GM19240 (cell line): ENCODE data around the gene CAD.
A peak's percentile ranks its signal among the peaks of the same experiment; 100 is the strongest.
"Not testable (repeated sequence)": the region's sequence is repeated elsewhere in the genome, so short reads cannot be mapped to it uniquely, and the experiment has no call there.

Experiments
- DNase-seq: peaks from one replicate; pipeline ENCODE4 v3.0.0; 2011; ENCODE audit warnings: low spot score; ENCODE audit not compliant: insufficient read length

CAD gene

DNA sequence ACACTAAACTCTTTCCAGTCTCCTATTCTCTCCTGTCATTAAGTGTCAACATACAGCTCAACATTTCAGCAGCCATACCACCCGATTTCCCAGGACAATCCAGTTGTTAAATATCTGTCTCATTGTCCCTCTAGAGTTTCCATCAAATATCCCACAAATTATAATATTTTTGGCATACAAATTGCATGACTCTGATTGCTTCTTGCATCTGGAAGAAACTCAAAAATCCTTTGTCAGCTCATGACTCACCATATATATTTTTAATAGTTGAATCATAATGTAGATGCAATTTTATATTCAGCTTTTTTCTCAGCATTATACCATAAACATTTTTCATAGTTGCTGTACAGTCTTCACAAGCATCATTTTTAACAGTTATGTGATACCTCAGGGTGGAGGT is 38.5 kb downstream of the CAD start:
- no peak for DNase-seq

GRCh38 chr2:27256855-27257454 is 39.8 kb downstream of the CAD start:
- no peak for DNase-seq

GRCh38 chr2:27258051-27258450 is 40.9 kb downstream of the CAD start:
- no peak for DNase-seq

- DNase-seq: no peak
These were observed 44.2 kb downstream of the CAD start for GRCh38 chr2:27261241-27261925.

- no peak for DNase-seq
These were observed 44.7 kb downstream of the CAD start for GRCh38 chr2:27261926-27262298.

GRCh38 chr2:27262379-27263286 is 45.5 kb downstream of the CAD start, which contains the start of gene SLC30A3:
Gene SLC30A3 (minus strand): TSS chr2:27263047. CDS start chr2:27262906, 141 bp downstream.
- DNase-seq: peak; percentile 78

DNA sequence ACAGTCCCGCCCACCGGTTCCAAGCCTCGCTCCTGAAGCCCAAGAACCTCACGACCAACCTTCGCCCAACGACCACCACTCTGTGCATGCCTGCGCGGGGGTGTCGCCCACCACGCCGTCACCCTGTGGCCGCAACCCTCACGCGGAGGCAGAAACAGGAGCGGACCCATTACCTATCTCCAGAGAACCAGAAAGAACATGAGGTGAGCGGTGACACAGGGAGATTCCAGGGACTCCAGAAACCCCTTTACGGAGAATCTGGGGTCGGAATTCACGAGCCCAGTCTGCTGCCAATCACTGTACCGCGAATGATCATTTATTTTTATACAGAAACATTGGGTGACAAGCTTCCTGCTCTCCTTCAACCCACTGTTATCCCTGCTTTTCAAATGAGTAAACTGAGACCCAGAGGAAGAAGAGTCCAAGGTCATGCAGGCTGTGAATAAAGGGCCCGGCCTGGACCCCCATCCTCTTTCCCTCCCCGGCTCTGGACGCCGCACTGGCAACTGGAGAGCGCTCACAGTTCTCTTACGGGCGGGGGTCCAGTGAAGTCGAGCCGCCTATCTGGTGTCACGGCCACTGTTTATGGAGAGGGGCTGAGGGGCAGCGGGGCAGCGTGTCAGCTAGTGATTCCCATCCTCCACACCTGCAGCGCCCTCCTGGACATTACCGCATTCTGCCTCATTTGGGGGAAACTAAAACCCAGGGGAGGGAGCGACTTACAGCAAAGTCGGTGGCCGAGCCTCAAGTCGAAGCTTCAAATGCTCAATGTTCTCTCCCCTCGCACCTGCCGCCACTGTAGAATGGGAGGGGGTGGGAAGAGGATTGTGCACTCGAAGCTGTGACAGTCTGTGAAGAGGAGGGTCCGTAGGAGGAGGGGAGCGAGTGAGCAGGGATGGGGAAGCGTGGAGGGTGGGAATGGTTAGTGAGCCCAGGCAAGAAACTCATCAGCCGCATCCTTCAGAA is 46.4 kb downstream of the CAD start:
- DNase-seq: no peak

DNA sequence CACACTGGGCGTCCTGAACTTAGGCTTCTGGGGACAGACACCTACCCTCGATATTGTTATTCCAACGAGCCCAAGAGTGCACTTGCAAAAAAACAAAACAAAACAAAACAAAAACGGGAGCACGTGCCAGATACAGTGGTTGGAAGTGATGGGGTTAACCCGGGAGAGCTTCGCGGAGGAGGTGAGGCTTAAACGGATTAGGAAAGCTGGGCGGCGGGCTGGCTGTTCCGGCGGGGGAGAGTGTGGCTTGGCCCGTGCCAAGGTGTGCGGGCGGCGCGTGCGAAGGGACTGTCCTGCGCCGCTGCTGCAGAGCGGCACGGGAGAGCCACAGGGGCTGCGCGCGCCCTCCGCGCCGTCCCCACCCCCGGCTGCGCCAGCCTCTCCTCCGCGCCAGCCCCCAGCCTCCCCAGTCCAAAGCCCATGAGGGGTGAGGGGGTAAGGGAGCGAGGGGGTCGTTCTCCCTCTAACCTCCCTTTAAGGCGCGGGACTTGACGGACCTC is 47.1 kb downstream of the CAD start:
- DNase-seq: no peak

DNA sequence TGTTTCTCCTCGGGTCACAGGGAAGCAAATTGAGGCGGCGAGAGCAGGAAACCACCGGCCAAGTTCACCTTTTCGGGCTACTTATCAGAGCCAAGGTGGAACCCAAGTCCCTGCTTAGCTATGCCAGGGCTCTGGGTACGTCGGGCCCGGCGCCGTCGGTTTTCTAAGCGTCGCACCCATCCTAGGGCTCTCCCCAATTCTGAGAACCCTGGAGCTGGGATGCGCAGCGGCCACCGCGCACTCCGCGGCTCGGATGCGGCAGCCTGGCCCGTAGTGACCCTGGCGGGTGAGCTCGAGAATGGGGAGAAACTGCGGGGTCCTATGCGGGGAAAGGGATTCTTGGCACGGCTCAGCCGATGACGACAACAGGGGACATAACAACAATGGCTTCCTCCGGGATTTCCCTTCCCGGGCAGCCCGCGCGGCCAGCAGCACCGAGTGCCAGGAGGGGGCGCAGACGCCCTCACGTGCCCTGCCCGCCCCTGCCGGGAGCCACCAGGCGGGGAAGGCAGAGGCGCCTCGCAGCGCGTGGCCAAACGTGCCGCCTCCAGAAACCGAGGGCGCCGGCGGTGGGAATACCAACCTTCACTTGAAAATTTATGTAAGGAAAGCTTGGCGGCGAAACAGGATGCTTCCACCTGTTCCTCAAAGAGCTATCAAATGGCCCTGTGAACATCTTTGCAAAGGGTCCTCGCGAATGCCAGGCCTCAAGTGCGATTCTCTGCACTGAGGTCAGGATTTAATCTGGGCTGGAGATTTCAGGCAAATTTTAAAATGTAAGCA is 47.8 kb downstream of the CAD start:
- peak; percentile 55 for DNase-seq

- DNase-seq: no peak
These were observed 48.3 kb downstream of the CAD start for GRCh38 chr2:27265536-27265870.

DNA sequence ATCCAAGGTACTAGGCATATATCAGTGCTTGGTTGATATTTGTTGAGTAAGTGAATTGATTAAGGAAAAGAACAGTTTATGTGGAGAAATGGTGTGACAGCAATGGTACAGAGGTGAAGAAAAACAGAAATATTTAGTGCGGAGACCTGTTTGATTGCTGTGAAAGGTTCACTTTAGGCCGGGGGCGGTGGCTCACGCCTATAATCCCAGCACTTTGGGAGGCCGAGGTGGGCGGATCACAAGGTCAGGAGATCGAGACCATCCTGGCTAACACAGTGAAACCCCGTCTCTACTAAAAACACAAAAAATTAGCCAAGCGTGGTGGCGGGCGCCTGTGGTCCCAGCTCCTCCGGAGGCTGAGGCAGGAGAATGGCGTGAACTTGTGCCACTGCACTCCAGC is 51.1 kb downstream of the CAD start:
- not testable (repeated sequence) for DNase-seq

DNA sequence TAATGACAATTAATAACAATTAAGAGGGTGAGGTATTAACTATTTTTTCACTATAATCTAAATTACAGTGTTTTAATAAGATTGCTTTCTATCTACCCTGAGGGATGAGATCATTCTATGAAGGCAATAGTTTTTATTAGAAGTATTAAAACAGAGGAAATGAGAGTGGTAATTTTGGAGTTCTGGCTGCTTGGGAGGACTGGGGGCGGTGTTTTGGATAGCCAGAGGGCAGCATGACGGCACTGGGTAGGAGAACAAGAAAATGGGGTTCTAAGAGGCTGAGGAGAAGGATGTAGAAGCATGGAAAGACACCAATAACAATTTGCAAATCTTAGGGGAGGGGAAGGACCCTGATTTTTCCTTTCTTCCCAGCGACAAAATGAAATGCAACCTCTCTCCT is 53.0 kb downstream of the CAD start:
- DNase-seq: no peak

- no peak for DNase-seq
These were observed 53.5 kb downstream of the CAD start for GRCh38 chr2:27270670-27271069.

GRCh38 chr2:27271631-27272340 is 54.6 kb downstream of the CAD start:
- no peak for DNase-seq

DNA sequence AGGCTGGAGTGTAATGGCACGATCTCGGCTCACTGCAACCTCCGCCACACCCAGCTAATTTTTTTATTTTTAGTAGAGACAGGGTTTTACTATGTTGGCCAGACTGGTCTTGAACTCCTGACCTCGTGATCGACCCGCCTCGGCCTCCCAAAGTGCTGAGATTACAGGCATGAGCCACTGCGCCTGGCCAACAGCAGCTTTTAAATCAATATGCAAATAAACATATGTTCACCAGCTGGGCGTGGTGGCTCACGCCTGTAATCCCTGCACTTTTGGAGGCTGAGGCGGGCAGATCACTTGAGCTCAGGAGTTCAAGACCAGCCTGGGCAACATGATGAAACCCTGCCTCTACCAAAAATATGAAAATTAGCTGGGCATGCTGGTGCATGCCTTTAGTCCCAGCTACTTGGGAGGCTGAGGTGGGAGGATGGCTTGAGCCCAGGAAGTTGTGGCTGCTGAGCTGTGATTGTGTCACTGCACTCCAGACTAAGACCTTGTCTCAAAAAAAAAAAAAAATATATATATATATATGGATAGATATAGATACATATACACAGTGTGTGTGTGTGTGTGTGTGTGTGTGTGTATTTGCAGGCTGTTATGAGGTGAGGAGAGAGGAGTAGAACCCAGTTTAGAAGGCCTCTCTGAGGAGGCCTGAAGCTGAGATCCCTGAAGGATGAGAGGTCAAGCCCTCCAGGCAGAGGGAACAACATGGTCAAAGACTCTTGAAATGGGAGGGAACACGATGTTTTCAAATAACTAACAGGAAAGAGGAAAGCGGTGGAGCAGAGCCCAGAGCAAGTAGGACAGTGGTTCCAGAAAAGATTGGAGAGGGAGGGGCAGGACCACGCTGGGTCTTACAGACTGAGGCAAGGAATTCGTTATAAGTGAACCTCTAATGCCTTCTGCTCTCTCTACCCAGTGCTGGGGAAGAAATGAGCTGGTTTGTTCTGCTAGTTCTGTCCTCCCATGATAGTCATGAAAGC is 55.7 kb downstream of the CAD start:
- DNase-seq: not testable (repeated sequence)

GRCh38 chr2:27275211-27276150 is 58.3 kb downstream of the CAD start, which contains the start of gene DNAJC5G:
Gene DNAJC5G (plus strand): TSS chr2:27275433. CDS start chr2:27276729, 1,296 bp downstream.
- DNase-seq: no peak

- DNase-seq: no peak
These were observed 60.8 kb downstream of the CAD start for GRCh38 chr2:27278010-27278409.
